GM23248 (cell line): ENCODE results near the gene FRS2. TPM values are rescaled to one million over a fixed set of nuclear protein-coding genes. Genes with fewer than 3 reads are reported as not detected.
"Not testable (repeated sequence)": the region's sequence is repeated elsewhere in the genome, so short reads cannot be mapped to it uniquely, and the experiment has no call there.

Experiments used
- DNase-seq: peaks from one replicate; pipeline ENCODE4 v3.0.0-alpha.2; 2015
- H2AFZ ChIP-seq: fragments of 200-600 bp; sonication (generic); 2 replicates; pipeline ENCODE4 v1.6.1; 2016; ENCODE audit warnings: antibody characterized with exemption
- H3F3A ChIP-seq: fragments of 200-600 bp; sonication (generic); 2 replicates; pipeline ENCODE4 v1.6.1; 2016; ENCODE audit warnings: mild to moderate bottlenecking, antibody characterized with exemption, mixed run types; ENCODE audit not compliant: insufficient read depth
- H3K27ac ChIP-seq: fragments of 200-600 bp; sonication (generic); 2 replicates; pipeline ENCODE4 v1.5.1; 2016; ENCODE audit warnings: mild to moderate bottlenecking
- H3K27me3 ChIP-seq: fragments of 200-600 bp; sonication (generic); replicated peaks from 2 replicates; pipeline ENCODE4 v1.6.1; 2016; ENCODE audit warnings: mild to moderate bottlenecking; ENCODE audit not compliant: insufficient read depth
- H3K36me3 ChIP-seq: fragments of 200-600 bp; sonication (generic); 2 replicates; pipeline ENCODE4 v1.6.1; 2016; ENCODE audit warnings: low read depth, mild to moderate bottlenecking
- H3K4me1 ChIP-seq: fragments of 200-600 bp; sonication (generic); 2 replicates; pipeline ENCODE4 v1.6.1; 2016; ENCODE audit warnings: mild to moderate bottlenecking; ENCODE audit not compliant: insufficient read depth
- H3K4me2 ChIP-seq: fragments of 200-600 bp; sonication (generic); one replicate; pipeline ENCODE4 v1.6.1; 2016; ENCODE audit warnings: mild to moderate bottlenecking; ENCODE audit not compliant: unreplicated experiment
- H3K4me3 ChIP-seq: fragments of 200-600 bp; sonication (generic); 2 replicates; pipeline ENCODE4 v1.5.1; 2016; ENCODE audit warnings: mild to moderate bottlenecking
- H3K79me2 ChIP-seq: fragments of 200-600 bp; sonication (generic); 2 replicates; pipeline ENCODE4 v1.6.1; 2016; ENCODE audit warnings: mild to moderate bottlenecking; ENCODE audit not compliant: insufficient read depth
- H3K9ac ChIP-seq: fragments of 200-600 bp; sonication (generic); 2 replicates; pipeline ENCODE4 v1.6.1; 2016; ENCODE audit warnings: mild to moderate bottlenecking
- H3K9me2 ChIP-seq: fragments of 200-600 bp; sonication (generic); 2 replicates; pipeline ENCODE4 v1.6.1; 2016; ENCODE audit warnings: mixed run types, mild to moderate bottlenecking, moderate library complexity; ENCODE audit not compliant: insufficient read depth
- H3K9me3 ChIP-seq: fragments of 200-600 bp; sonication (generic); one replicate; pipeline ENCODE4 v1.6.1; 2017; ENCODE audit warnings: low read depth
- H4K20me1 ChIP-seq: fragments of 200-600 bp; sonication (generic); 2 replicates; pipeline ENCODE4 v1.6.0; 2016; ENCODE audit not compliant: insufficient read depth
- EZH2 ChIP-seq: fragments of 200-600 bp; sonication (generic); IDR thresholded peaks from 2 replicates; pipeline ENCODE4 v1.6.1; 2018; ENCODE audit warnings: antibody characterized with exemption, mild to moderate bottlenecking; ENCODE audit not compliant: insufficient read depth, poor library complexity, severe bottlenecking
- EZH2phosphoT487 ChIP-seq: fragments of 200-600 bp; sonication (generic); IDR thresholded peaks from 2 replicates; pipeline ENCODE4 v1.6.1; 2018; ENCODE audit warnings: antibody characterized with exemption, moderate library complexity, mild to moderate bottlenecking, low read depth; ENCODE audit not compliant: insufficient read depth
- WGBS, 2 experiments: methylation state at CpG; one replicate each; pipeline ENCODE4 v1.1.6; 2015 to 2017; ENCODE audit warnings: low lambda C conversion rate in 2 of 2, low coverage in 1 of 2; ENCODE audit errors: missing lambda C conversion rate in 2 of 2; 5-methylcytosine and 5-hydroxymethylcytosine counted together
- in situ Hi-C: fragments of 300-500 bp; cut with MboI; formaldehyde crosslinking; loops from 2 replicates; pipeline ENCODE4 v1.15.0; 2020
- polyA plus RNA-seq: library from polyadenylated mRNA; unstranded; fragments of >200 nt; fragmentation: Nextera tagmentation; extraction: Ambion mirVana; gene quantifications from 2 replicates; pipeline ENCODE4 v1.2.1, GENCODE V29; 2016
- total RNA-seq: library from RNA; depleted of rRNA; stranded (reverse); fragments of >200 nt; shearing (Covaris generic); gene quantifications from 2 replicates; pipeline ENCODE4 v1.2.3, GENCODE V29; 2014

FRS2 gene
- total and polyA plus RNA-seq, 2 experiments from 2014 or later, result 25.5 to 41.2 TPM

DNA sequence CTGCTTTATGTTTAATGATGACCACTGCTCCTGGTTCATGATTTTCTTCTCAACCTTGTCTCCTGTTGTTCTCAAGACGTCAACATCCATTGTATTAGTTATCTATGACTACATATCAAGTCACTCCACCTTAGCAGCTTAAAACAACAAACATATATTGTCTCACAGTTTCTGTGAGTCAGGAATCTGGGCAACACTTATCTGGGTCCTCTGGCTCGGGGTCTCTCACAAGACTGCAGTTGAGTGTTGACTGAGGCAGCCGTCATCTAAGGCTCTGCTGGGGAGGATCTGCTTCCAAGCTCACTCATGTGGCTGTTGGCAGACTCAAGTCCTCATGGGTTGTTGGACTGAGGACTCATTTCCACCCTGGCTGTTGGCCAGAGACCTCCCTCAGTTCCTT is 27.3 kb upstream of the FRS2 start:
- Histone ChIP-seq H3F3A (no peaks in the 10 kb centered on the region), H3K4me3 (no peak overlapping the region), H3K4me1 (no peaks in the 10 kb centered on the region), H2AFZ (no peak overlapping the region), H3K36me3 (no peaks in the 10 kb centered on the region), H3K9me3 (no peaks in the 10 kb centered on the region), H3K27me3 (no peaks in the 10 kb centered on the region), H3K27ac (no peak overlapping the region), H3K4me2 (no peak overlapping the region), H4K20me1 (no peaks in the 10 kb centered on the region), H3K9ac (no peak overlapping the region), H3K9me2 (no peaks in the 10 kb centered on the region), H3K79me2 (no peaks in the 10 kb centered on the region)
- TF ChIP-seq EZH2phosphoT487, result no peak
- no peak for TF ChIP-seq EZH2
- in situ Hi-C loops, result no loop called here
- 14 to 15% methylated on average over 3 of the region's 3 CpGs for WGBS, 2 experiments
- DNase-seq, result peak; percentile 64

DNA sequence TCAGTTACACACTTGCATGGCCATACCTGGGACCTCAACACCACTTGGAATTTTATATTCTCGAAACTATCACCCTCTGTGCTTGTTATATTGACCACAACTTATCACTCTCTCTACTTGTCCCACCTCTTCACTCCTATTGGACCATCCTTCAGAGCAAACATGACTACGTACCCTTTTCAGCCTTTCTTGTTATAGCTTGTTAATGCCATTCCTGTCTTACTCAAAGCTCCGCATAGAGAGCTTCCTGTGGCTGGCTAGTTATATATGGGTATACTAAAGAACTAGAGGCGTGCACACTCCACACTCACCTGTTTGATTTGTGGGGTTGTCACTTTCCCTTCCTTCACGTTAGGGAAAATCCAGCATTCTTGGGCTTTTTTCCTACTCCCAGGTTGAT is 26.3 kb upstream of the FRS2 start:
- in situ Hi-C loops, result no loop called here
- no peak overlapping the region for H3K9ac ChIP-seq
- no peaks in the 10 kb centered on the region for H3F3A ChIP-seq
- no peak overlapping the region for H3K4me3 ChIP-seq
- H3K27me3 ChIP-seq, result no peaks in the 10 kb centered on the region
- no peaks in the 10 kb centered on the region for H3K79me2 ChIP-seq
- DNase-seq, result no peak
- no peaks in the 10 kb centered on the region for H3K4me1 ChIP-seq
- no peaks in the 10 kb centered on the region for H3K36me3 ChIP-seq
- H3K4me2 ChIP-seq, result no peak overlapping the region
- H2AFZ ChIP-seq, result no peak overlapping the region
- no peaks in the 10 kb centered on the region for H3K9me2 ChIP-seq
- 83 to 89% methylated on average over 5 of the region's 5 CpGs for WGBS, 2 experiments
- TF ChIP-seq EZH2 (no peak), EZH2phosphoT487 (no peak)
- H3K9me3 ChIP-seq, result no peaks in the 10 kb centered on the region
- H3K27ac ChIP-seq, result no peak overlapping the region
- H4K20me1 ChIP-seq, result no peaks in the 10 kb centered on the region

DNA sequence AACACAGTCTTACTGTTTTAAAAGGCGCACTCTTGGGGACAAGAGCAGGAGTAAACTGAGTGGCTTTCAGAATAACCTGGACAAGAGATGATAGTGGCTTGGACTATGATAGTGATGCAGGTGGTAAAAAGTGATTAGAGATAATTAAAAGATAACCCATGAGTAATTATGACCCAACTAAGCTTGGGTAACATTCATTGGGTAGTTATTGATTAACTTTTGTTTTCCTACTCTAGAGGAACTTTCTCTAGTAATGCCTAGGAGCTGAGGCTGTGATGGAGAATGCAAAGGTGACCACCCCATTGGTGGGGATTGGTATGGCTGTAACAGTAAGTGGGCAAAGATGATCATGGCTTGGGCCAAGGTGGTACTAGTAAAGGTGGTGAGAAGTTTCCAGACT is 22.3 kb upstream of the FRS2 start:
- H3K79me2 ChIP-seq, result no peaks in the 10 kb centered on the region
- no peaks in the 10 kb centered on the region for H3K9me3 ChIP-seq
- WGBS, 2 experiments, result 97 to 100% methylated on average over 1 of the region's 1 CpG
- H3K4me3 ChIP-seq, result no peak overlapping the region
- H3K27me3 ChIP-seq, result no peaks in the 10 kb centered on the region
- DNase-seq, result no peak
- TF ChIP-seq EZH2 (no peak), EZH2phosphoT487 (no peak)
- no peaks in the 10 kb centered on the region for H3F3A ChIP-seq
- H3K9me2 ChIP-seq, result no peaks in the 10 kb centered on the region
- no peak overlapping the region for H3K9ac ChIP-seq
- H3K27ac ChIP-seq, result no peak overlapping the region
- H3K36me3 ChIP-seq, result no peaks in the 10 kb centered on the region
- no peak overlapping the region for H3K4me2 ChIP-seq
- in situ Hi-C loops, result no loop called here
- no peak overlapping the region for H2AFZ ChIP-seq
- no peaks in the 10 kb centered on the region for H3K4me1 ChIP-seq
- H4K20me1 ChIP-seq, result no peaks in the 10 kb centered on the region

DNA sequence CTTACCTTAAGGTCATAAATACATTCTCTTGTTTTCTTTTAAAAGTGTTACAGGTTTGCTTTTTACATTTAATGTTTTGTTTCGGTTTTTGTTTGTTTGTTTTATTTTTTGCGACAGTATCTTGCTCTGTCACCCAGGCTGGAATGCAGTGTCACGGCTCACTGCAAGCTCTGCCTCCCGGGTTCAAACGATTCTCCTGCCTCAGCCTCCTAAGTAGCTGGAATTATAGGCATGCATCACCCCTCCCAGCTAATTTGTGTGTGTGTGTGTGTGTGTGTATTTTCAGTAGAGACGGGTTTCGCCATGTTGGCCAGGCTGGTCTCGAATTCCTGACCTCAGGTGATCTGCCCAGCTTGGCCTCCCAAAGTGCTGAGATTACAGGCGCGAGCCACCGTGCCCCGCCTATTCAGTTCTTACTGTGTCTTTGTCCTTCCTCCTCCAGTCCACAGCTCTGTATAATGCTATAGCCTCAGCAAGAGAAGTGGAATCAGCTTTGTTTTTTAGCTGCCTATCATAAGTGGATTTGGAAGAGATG is 17.5 kb upstream of the FRS2 start:
- H3K4me3 ChIP-seq, H3K4me2 ChIP-seq, H3F3A ChIP-seq, H3K27ac ChIP-seq, in situ Hi-C loops, H3K9me2 ChIP-seq, H3K9me3 ChIP-seq, H3K79me2 ChIP-seq, H3K27me3 ChIP-seq, H3K9ac ChIP-seq, H3K36me3 ChIP-seq, H3K4me1 ChIP-seq, H2AFZ ChIP-seq, H4K20me1 ChIP-seq, DNase-seq: not testable (repeated sequence)
- WGBS, 2 experiments, result 88 to 91% methylated on average over 11 to 12 of the region's 12 CpGs

DNA sequence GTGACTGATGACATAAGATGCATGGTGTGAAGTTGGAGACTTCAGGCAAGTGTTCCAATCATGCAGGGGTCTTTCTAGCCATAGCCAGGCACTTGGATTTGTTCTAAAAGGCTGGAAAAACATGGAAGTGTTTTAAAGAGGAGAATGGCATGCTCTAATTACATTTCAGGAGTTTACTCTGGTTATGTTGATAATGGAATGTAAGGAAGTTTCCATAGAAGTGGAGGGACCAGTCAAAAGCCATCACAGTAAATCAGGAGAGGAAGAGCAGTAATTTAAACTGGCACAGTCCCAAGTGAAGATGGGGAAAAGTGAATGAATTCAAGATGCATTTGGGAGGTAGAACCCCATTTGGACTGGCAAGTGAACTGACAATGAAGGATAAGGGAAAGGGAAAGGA is 13.9 kb upstream of the FRS2 start:
- Histone ChIP-seq H3K9me3 (no peaks in the 10 kb centered on the region), H3F3A (no peaks in the 10 kb centered on the region), H3K9me2 (no peaks in the 10 kb centered on the region), H3K4me3 (no peak overlapping the region), H3K27ac (no peak overlapping the region), H3K79me2 (no peaks in the 10 kb centered on the region), H4K20me1 (no peaks in the 10 kb centered on the region), H3K36me3 (no peaks in the 10 kb centered on the region), H3K4me2 (no peak overlapping the region), H3K27me3 (no peaks in the 10 kb centered on the region), H3K9ac (no peak overlapping the region), H3K4me1 (no peaks in the 10 kb centered on the region), H2AFZ (no peak overlapping the region)
- in situ Hi-C loops, result no loop called here
- no peak for TF ChIP-seq EZH2phosphoT487
- no peak for DNase-seq
